ENCODE results near the gene CNOT9. TPM values are rescaled to one million over a fixed set of nuclear protein-coding genes. Genes with fewer than 3 reads are reported as not detected.
A peak's percentile ranks its signal among the peaks of the same experiment; 100 is the strongest.

CNOT9 gene
- total RNA-seq, 1 donor from 2014 or later: 89.2 TPM

DNA sequence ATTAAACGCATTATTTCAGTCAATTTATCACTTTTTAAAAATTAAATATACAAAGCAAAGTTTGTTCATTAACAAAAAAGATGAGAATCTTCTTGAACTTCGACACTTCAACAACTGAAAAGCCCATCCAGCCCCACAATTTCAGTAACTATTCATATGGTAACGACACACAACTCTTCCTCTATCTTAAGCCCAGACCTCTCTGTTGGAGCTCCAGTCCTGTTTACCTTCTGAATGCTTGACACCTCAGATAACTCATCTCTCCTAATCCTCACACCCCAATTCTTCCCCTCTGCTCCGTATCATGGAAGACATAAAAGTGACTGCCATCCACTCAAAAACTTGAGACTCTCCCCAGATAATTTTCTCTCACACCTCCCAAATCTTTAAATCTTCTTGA is 13.1 kb upstream of the CNOT9 start:
- TF ChIP-seq, protein P1, sequence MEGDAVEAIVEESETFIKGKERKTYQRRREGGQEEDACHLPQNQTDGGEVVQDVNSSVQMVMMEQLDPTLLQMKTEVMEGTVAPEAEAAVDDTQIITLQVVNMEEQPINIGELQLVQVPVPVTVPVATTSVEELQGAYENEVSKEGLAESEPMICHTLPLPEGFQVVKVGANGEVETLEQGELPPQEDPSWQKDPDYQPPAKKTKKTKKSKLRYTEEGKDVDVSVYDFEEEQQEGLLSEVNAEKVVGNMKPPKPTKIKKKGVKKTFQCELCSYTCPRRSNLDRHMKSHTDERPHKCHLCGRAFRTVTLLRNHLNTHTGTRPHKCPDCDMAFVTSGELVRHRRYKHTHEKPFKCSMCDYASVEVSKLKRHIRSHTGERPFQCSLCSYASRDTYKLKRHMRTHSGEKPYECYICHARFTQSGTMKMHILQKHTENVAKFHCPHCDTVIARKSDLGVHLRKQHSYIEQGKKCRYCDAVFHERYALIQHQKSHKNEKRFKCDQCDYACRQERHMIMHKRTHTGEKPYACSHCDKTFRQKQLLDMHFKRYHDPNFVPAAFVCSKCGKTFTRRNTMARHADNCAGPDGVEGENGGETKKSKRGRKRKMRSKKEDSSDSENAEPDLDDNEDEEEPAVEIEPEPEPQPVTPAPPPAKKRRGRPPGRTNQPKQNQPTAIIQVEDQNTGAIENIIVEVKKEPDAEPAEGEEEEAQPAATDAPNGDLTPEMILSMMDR (conservative IDR thresholded peaks at IDR 0.05): no peak
- no peaks in the 10 kb centered on the region for H3K9me3 Mint-ChIP-seq
- H3K27me3 Mint-ChIP-seq (ENCODE audit: low read depth): no peaks in the 10 kb centered on the region

DNA sequence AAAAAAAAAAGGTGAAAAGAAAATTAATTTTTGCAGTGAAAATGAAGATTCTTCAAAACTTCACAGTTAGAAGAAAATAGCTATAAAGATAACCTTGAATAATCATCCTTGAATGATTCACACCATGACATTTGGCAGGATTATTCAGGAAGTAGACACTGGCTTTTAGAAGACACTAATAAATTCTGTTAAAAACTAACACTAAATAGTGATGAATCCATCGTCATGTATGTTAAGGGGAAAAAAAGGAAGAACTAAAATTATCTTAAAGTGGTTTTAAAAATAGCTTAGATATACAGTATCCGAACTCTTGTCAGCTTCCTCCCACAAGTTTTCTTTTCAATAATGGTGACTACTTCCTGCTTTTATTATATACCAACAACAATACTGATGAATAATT is 10.7 kb upstream of the CNOT9 start:
- TF ChIP-seq, protein P1 (conservative IDR thresholded peaks at IDR 0.05): no peak
- Mint-ChIP-seq H3K4me1 (no peaks in the 10 kb centered on the region), H3K36me3 (ENCODE audit: low read depth) (peaks cover 16% of the 10 kb centered on the region), H3K27me3 (ENCODE audit: low read depth) (no peaks in the 10 kb centered on the region), H3K27ac (ENCODE audit: unreplicated experiment) (no peak overlapping the region), H3K9me3 (no peaks in the 10 kb centered on the region), H3K4me3 (no peak overlapping the region)
- DNase-seq (ENCODE audit: low read depth, low spot score): no peak

More for the DNA sequence above, 13.1 kb upstream of the CNOT9 start:
- Mint-ChIP-seq H3K36me3 (ENCODE audit: low read depth) (peaks cover 17% of the 10 kb centered on the region), H3K4me3 (no peak overlapping the region), H3K4me1 (no peaks in the 10 kb centered on the region), H3K27ac (ENCODE audit: unreplicated experiment) (no peak overlapping the region)
- DNase-seq (ENCODE audit: low read depth, low spot score): no peak

DNA sequence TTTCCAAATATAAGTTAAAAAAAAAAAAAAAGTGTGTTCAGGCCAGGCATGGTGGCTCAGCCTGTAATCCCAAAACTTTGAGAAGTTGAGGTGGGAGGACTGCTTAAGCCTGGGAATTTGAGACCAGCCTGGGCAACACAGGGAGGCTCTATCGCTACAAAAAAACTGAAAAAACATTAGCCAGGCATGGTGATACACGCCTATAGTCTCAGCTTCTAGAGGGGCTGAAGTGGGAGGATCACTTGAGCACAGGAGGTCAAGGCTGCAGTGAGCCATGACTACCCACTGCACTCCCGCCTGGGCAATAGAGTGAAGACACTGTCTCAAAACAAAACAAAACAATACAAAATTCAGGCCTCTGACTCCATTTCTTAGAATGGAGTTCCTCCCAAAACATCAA is 9.7 kb upstream of the CNOT9 start:
- Mint-ChIP-seq H3K36me3 (ENCODE audit: low read depth) (peaks cover 8% of the 10 kb centered on the region), H3K4me1 (no peaks in the 10 kb centered on the region), H3K27ac (ENCODE audit: unreplicated experiment) (no peak overlapping the region), H3K4me3 (no peak overlapping the region), H3K27me3 (ENCODE audit: low read depth) (no peaks in the 10 kb centered on the region), H3K9me3 (no peaks in the 10 kb centered on the region)
- TF ChIP-seq, protein P1 (conservative IDR thresholded peaks at IDR 0.05): no peak
- no peak for DNase-seq (ENCODE audit: low read depth, low spot score)

DNA sequence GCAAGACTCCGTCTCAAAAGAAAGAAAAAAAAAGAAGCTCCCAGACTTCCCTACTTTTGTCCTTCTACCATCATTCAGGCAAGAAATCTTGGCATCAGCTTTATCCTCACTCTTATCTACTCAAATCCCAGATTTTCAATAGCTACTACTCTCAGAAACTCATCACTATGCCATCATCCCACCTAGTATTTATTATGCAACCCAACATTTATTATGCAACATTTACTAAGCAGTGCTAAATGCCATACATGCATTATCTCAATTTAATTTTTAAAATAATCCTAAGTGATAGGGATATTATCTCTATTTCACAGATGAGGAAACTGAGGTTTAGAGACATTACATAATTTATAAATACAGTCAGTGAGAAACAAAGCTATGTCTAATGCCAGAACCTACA is 4.6 kb upstream of the CNOT9 start:
- H3K4me1 Mint-ChIP-seq: peaks cover 24% of the 10 kb centered on the region
- DNase-seq (ENCODE audit: low read depth, low spot score): no peak
- H3K27ac Mint-ChIP-seq (ENCODE audit: unreplicated experiment): no peak overlapping the region
- no peaks in the 10 kb centered on the region for H3K27me3 Mint-ChIP-seq (ENCODE audit: low read depth)
- TF ChIP-seq, protein P1 (conservative IDR thresholded peaks at IDR 0.05): no peak
- no peaks in the 10 kb centered on the region for H3K9me3 Mint-ChIP-seq
- H3K4me3 Mint-ChIP-seq: no peak overlapping the region
- H3K36me3 Mint-ChIP-seq (ENCODE audit: low read depth): peaks cover 3% of the 10 kb centered on the region

GRCh38 chr2:218566296-218566695 is 2.3 kb upstream of the CNOT9 start:
- Mint-ChIP-seq H3K27me3 (ENCODE audit: low read depth) (no peaks in the 10 kb centered on the region), H3K27ac (ENCODE audit: unreplicated experiment) (no peak overlapping the region), H3K4me3 (peak overlapping the region; percentile 93), H3K9me3 (no peaks in the 10 kb centered on the region), H3K4me1 (peaks cover 41% of the 10 kb centered on the region), H3K36me3 (ENCODE audit: low read depth) (no peaks in the 10 kb centered on the region)
- TF ChIP-seq, protein P1 (conservative IDR thresholded peaks at IDR 0.05): no peak
- DNase-seq (ENCODE audit: low read depth, low spot score): no peak

- H3K9me3 Mint-ChIP-seq: no peaks in the 10 kb centered on the region
- H3K4me1 Mint-ChIP-seq: peaks cover 46% of the 10 kb centered on the region
- no peak for DNase-seq (ENCODE audit: low read depth, low spot score)
- TF ChIP-seq, protein P1 (conservative IDR thresholded peaks at IDR 0.05): no peak
- no peaks in the 10 kb centered on the region for H3K27me3 Mint-ChIP-seq (ENCODE audit: low read depth)
- no peaks in the 10 kb centered on the region for H3K36me3 Mint-ChIP-seq (ENCODE audit: low read depth)
- H3K27ac Mint-ChIP-seq (ENCODE audit: unreplicated experiment): peak overlapping the region; percentile 97
- peak overlapping the region; percentile 93 for H3K4me3 Mint-ChIP-seq
Observed at GRCh38 chr2:218567797-218568189, 846 bp upstream of the CNOT9 start.

All from neural crest cell (in vitro differentiated cells).